ENCODE data around the gene MYO5C. TPM values are rescaled to one million over a fixed set of nuclear protein-coding genes. Genes with fewer than 3 reads are reported as not detected.

MYO5C gene
- total RNA-seq, 2 donors from 2014 or later, result 19.1 to 26.7 TPM

GRCh38 chr15:52282418-52282817 is 13.2 kb downstream of the MYO5C start:
- Histone ChIP-seq H3K9ac (ENCODE audit: extremely low read depth, low read length, poor library complexity, severe bottlenecking) (no peak overlapping the region), H3K9me3 (ENCODE audit: control insufficient read depth, low read length) (peaks cover 9% of the 10 kb centered on the region), H3K27me3 (ENCODE audit: control insufficient read depth, insufficient read depth, low read length, poor library complexity, severe bottlenecking) (no peaks in the 10 kb centered on the region), H3K27ac (ENCODE audit: low read depth, low read length) (no peak overlapping the region), H3K36me3 (ENCODE audit: control insufficient read depth, insufficient read depth, low read length) (no peaks in the 10 kb centered on the region), H3K4me1 (ENCODE audit: control insufficient read depth, insufficient read depth, low read length) (no peaks in the 10 kb centered on the region), H3K4me3 (ENCODE audit: low read length) (no peak overlapping the region)
- peaks cover 23% of the 10 kb centered on the region for H3K9me3 Mint-ChIP-seq
- H3K4me3 Mint-ChIP-seq, result no peak overlapping the region
- H3K27ac Mint-ChIP-seq, result no peak overlapping the region
- peaks cover 36% of the 10 kb centered on the region for H3K36me3 Mint-ChIP-seq (ENCODE audit: low read depth)
- no peaks in the 10 kb centered on the region for H3K27me3 Mint-ChIP-seq (ENCODE audit: insufficient read depth)
- 85 to 93% methylated on average over 4 to 14 of the region's 14 CpGs for WGBS, 2 experiments (ENCODE audit: insufficient coverage in 1 of 2, insufficient read length in 1 of 2)
- no peak for DNase-seq
- H3K4me1 Mint-ChIP-seq, result no peaks in the 10 kb centered on the region
- TF ChIP-seq CTCF (conservative IDR thresholded peaks at IDR 0.05), result no peak

- no peaks in the 10 kb centered on the region for H3K4me1 ChIP-seq (ENCODE audit: control insufficient read depth, insufficient read depth, low read length)
- no peak overlapping the region for H3K9ac ChIP-seq (ENCODE audit: extremely low read depth, low read length, poor library complexity, severe bottlenecking)
- no peaks in the 10 kb centered on the region for H3K36me3 ChIP-seq (ENCODE audit: control insufficient read depth, insufficient read depth, low read length)
- no peak overlapping the region for H3K27ac Mint-ChIP-seq
- H3K36me3 Mint-ChIP-seq (ENCODE audit: low read depth), result peaks cover 34% of the 10 kb centered on the region
- WGBS, 2 experiments (ENCODE audit: insufficient coverage in 1 of 2, insufficient read length in 1 of 2), result 94 to 99% methylated on average over 9 to 10 of the region's 10 CpGs
- H3K27me3 Mint-ChIP-seq (ENCODE audit: insufficient read depth), result no peaks in the 10 kb centered on the region
- H3K4me3 Mint-ChIP-seq, result no peak overlapping the region
- no peak overlapping the region for H3K27ac ChIP-seq (ENCODE audit: low read depth, low read length)
- H3K4me1 Mint-ChIP-seq, result no peaks in the 10 kb centered on the region
- no peak for TF ChIP-seq CTCF (conservative IDR thresholded peaks at IDR 0.05)
- no peak overlapping the region for H3K4me3 ChIP-seq (ENCODE audit: low read length)
- H3K9me3 ChIP-seq (ENCODE audit: control insufficient read depth, low read length), result peaks cover 9% of the 10 kb centered on the region
- H3K9me3 Mint-ChIP-seq, result peaks cover 15% of the 10 kb centered on the region
- no peaks in the 10 kb centered on the region for H3K27me3 ChIP-seq (ENCODE audit: control insufficient read depth, insufficient read depth, low read length, poor library complexity, severe bottlenecking)
- peak; percentile 22 for DNase-seq
Measured at GRCh38 chr15:52281085-52282035, 14.2 kb downstream of the MYO5C start.

- TF ChIP-seq CTCF (conservative IDR thresholded peaks at IDR 0.05), result no peak
- WGBS, 2 experiments (ENCODE audit: insufficient coverage in 1 of 2, insufficient read length in 1 of 2), result 93 to 97% methylated on average over 8 to 11 of the region's 11 CpGs
- peaks cover 39% of the 10 kb centered on the region for H3K36me3 Mint-ChIP-seq (ENCODE audit: low read depth)
- H3K4me3 Mint-ChIP-seq, result no peak overlapping the region
- Histone ChIP-seq H3K27ac (ENCODE audit: low read depth, low read length) (no peak overlapping the region), H3K36me3 (ENCODE audit: control insufficient read depth, insufficient read depth, low read length) (no peaks in the 10 kb centered on the region), H3K4me3 (ENCODE audit: low read length) (no peak overlapping the region), H3K4me1 (ENCODE audit: control insufficient read depth, insufficient read depth, low read length) (no peaks in the 10 kb centered on the region), H3K9me3 (ENCODE audit: control insufficient read depth, low read length) (peaks cover 9% of the 10 kb centered on the region), H3K27me3 (ENCODE audit: control insufficient read depth, insufficient read depth, low read length, poor library complexity, severe bottlenecking) (no peaks in the 10 kb centered on the region), H3K9ac (ENCODE audit: extremely low read depth, low read length, poor library complexity, severe bottlenecking) (no peak overlapping the region)
- no peaks in the 10 kb centered on the region for H3K4me1 Mint-ChIP-seq
- peak; percentile 40 for DNase-seq
- H3K27ac Mint-ChIP-seq, result peak overlapping the region; percentile 33
- peaks cover 11% of the 10 kb centered on the region for H3K9me3 Mint-ChIP-seq
- H3K27me3 Mint-ChIP-seq (ENCODE audit: insufficient read depth), result no peaks in the 10 kb centered on the region
Measured at GRCh38 chr15:52280326-52281084, 15.1 kb downstream of the MYO5C start.

Measured in endodermal cell (in vitro differentiated cells).